Measurements from ENCODE around the gene URB1.

The URB1 gene

GRCh38 chr21:32403201-32403777, 10.5 kb upstream of the URB1 start:
- no peak overlapping the region for H2BK15ac ChIP-seq (ENCODE audit: low read length)
- H2BK5ac ChIP-seq (ENCODE audit: low read length): no peak overlapping the region
- H3K4me2 ChIP-seq (ENCODE audit: insufficient read depth, low read length, poor library complexity, severe bottlenecking): no peak overlapping the region
- no peak overlapping the region for H3K18ac ChIP-seq (ENCODE audit: low read length)
- H3K27me3 ChIP-seq (ENCODE audit: control insufficient read depth in 3 of 3, insufficient read depth in 3 of 3, low read depth in 1 of 3, low read length in 3 of 3): peaks cover 0 to 28% (median 2%) of the 10 kb centered on the region in 3 experiments
- no CpG with 5 or more reads among the region's 5 CpGs for WGBS, 2 donors (ENCODE audit: extremely low coverage in 2 of 2, insufficient read length in 2 of 2, insufficient replicate concordance in 1 of 2)
- H3K4me3 ChIP-seq (ENCODE audit: low read length in 2 of 2): no peak overlapping the region
- no peaks in the 10 kb centered on the region for H3K9me3 ChIP-seq (replicated peaks in 1 of 2; ENCODE audit: control insufficient read depth in 2 of 2, insufficient read depth in 1 of 2, low read depth in 1 of 2, low read length in 2 of 2)
- no peak overlapping the region for H3K9ac ChIP-seq (ENCODE audit: low read depth, low read length, poor library complexity)
- no peak overlapping the region for H3K27ac ChIP-seq (replicated peaks; ENCODE audit: low read length)
- no peak overlapping the region for H2BK120ac ChIP-seq (ENCODE audit: low read depth, low read length)
- no peak overlapping the region for H4K91ac ChIP-seq (ENCODE audit: low read depth, low read length, poor library complexity)
- no peaks in the 10 kb centered on the region for H3K4me1 ChIP-seq (ENCODE audit: control insufficient read depth in 2 of 2, insufficient read depth in 1 of 2, low read depth in 1 of 2, low read length in 2 of 2)
- H3K79me1 ChIP-seq (ENCODE audit: low read depth, low read length): no peaks in the 10 kb centered on the region
- no peak overlapping the region for H3K23ac ChIP-seq (ENCODE audit: low read depth, low read length, poor library complexity)
- no peaks in the 10 kb centered on the region for H3K36me3 ChIP-seq (replicated peaks in 1 of 2; ENCODE audit: control insufficient read depth in 2 of 2, insufficient read depth in 2 of 2, low read length in 2 of 2)
- no peak overlapping the region for H4K8ac ChIP-seq (ENCODE audit: low read depth, low read length)
- DNase-seq (ENCODE audit: low spot score): peak; percentile 61
- H3K14ac ChIP-seq (ENCODE audit: low read length): no peak overlapping the region
- no peak overlapping the region for H2BK12ac ChIP-seq (ENCODE audit: low read length)
- no peak overlapping the region for H3K4ac ChIP-seq (ENCODE audit: low read length)
- no peak overlapping the region for H2AK5ac ChIP-seq (ENCODE audit: low read depth, low read length)
- H2AFZ ChIP-seq (ENCODE audit: low read length): peak overlapping the region; percentile 47

- no peak overlapping the region for H3K4me3 ChIP-seq (ENCODE audit: low read length in 2 of 2)
Measured at GRCh38 chr21:32393677-32394001, 827 bp upstream of the URB1 start.

GRCh38 chr21:32392299-32392879, 423 bp downstream of the URB1 start:
- no peak overlapping the region for H2BK15ac ChIP-seq (ENCODE audit: low read length)
- H3K18ac ChIP-seq (ENCODE audit: low read length): peak overlapping the region; percentile 49
- peaks cover 0 to 4% (median 0%) of the 10 kb centered on the region in 3 experiments for H3K27me3 ChIP-seq (ENCODE audit: control insufficient read depth in 3 of 3, insufficient read depth in 3 of 3, low read depth in 1 of 3, low read length in 3 of 3)
- H3K4ac ChIP-seq (ENCODE audit: low read length): no peak overlapping the region
- no peak overlapping the region for H4K91ac ChIP-seq (ENCODE audit: low read depth, low read length, poor library complexity)
- H3K79me1 ChIP-seq (ENCODE audit: low read depth, low read length): peaks cover 4% of the 10 kb centered on the region
- H3K14ac ChIP-seq (ENCODE audit: low read length): peak overlapping the region; percentile 26
- H3K9ac ChIP-seq (ENCODE audit: low read depth, low read length, poor library complexity): peak overlapping the region; percentile 61
- H3K23ac ChIP-seq (ENCODE audit: low read depth, low read length, poor library complexity): peak overlapping the region; percentile 87
- peak overlapping the region; percentile 78 for H4K8ac ChIP-seq (ENCODE audit: low read depth, low read length)
- peak overlapping the region; percentile 96 for H2AFZ ChIP-seq (ENCODE audit: low read length)
- no peak overlapping the region for H2BK120ac ChIP-seq (ENCODE audit: low read depth, low read length)
- no CpG with 5 or more reads among the region's 32 CpGs for WGBS, 2 donors (ENCODE audit: extremely low coverage in 2 of 2, insufficient read length in 2 of 2, insufficient replicate concordance in 1 of 2)
- no peak for DNase-seq (ENCODE audit: low spot score)
- peak overlapping the region; percentile 93 for H2BK5ac ChIP-seq (ENCODE audit: low read length)
- H3K36me3 ChIP-seq (replicated peaks in 1 of 2; ENCODE audit: control insufficient read depth in 2 of 2, insufficient read depth in 2 of 2, low read length in 2 of 2): peaks cover 0 to 15% of the 10 kb centered on the region in 2 donors
- peak overlapping the region; percentile 61 to 96 for H3K4me3 ChIP-seq (ENCODE audit: low read length in 2 of 2)
- peak overlapping the region; percentile 17 for H2AK5ac ChIP-seq (ENCODE audit: low read depth, low read length)
- H3K9me3 ChIP-seq (replicated peaks in 1 of 2; ENCODE audit: control insufficient read depth in 2 of 2, insufficient read depth in 1 of 2, low read depth in 1 of 2, low read length in 2 of 2): peaks cover 7 to 18% of the 10 kb centered on the region in 2 donors
- H3K27ac ChIP-seq (replicated peaks; ENCODE audit: low read length): no peak overlapping the region
- H3K4me2 ChIP-seq (ENCODE audit: insufficient read depth, low read length, poor library complexity, severe bottlenecking): peak overlapping the region; percentile 92
- peaks cover 2 to 4% of the 10 kb centered on the region in 2 donors for H3K4me1 ChIP-seq (ENCODE audit: control insufficient read depth in 2 of 2, insufficient read depth in 1 of 2, low read depth in 1 of 2, low read length in 2 of 2)
- no peak overlapping the region for H2BK12ac ChIP-seq (ENCODE audit: low read length)

More at GRCh38 chr21:32393677-32394001, 827 bp upstream of the URB1 start:
- peaks cover 3% of the 10 kb centered on the region for H3K79me1 ChIP-seq (ENCODE audit: low read depth, low read length)
- H3K23ac ChIP-seq (ENCODE audit: low read depth, low read length, poor library complexity): peak overlapping the region; percentile 87
- H2AFZ ChIP-seq (ENCODE audit: low read length): peak overlapping the region; percentile 96
- WGBS, 2 donors (ENCODE audit: extremely low coverage in 2 of 2, insufficient read length in 2 of 2, insufficient replicate concordance in 1 of 2): no CpG with 5 or more reads among the region's 9 CpGs
- H3K9me3 ChIP-seq (replicated peaks in 1 of 2; ENCODE audit: control insufficient read depth in 2 of 2, insufficient read depth in 1 of 2, low read depth in 1 of 2, low read length in 2 of 2): peaks cover 7 to 19% of the 10 kb centered on the region in 2 donors
- no peak overlapping the region for H2BK15ac ChIP-seq (ENCODE audit: low read length)
- H3K27me3 ChIP-seq (ENCODE audit: control insufficient read depth in 3 of 3, insufficient read depth in 3 of 3, low read depth in 1 of 3, low read length in 3 of 3): peaks cover 0 to 8% (median 0%) of the 10 kb centered on the region in 3 experiments
- H3K27ac ChIP-seq (replicated peaks; ENCODE audit: low read length): no peak overlapping the region
- peak overlapping the region; percentile 89 for H3K18ac ChIP-seq (ENCODE audit: low read length)
- H3K9ac ChIP-seq (ENCODE audit: low read depth, low read length, poor library complexity): no peak overlapping the region
- no peak overlapping the region for H2BK5ac ChIP-seq (ENCODE audit: low read length)
- H2AK5ac ChIP-seq (ENCODE audit: low read depth, low read length): peak overlapping the region; percentile 95
- H3K14ac ChIP-seq (ENCODE audit: low read length): peak overlapping the region; percentile 84
- no peak overlapping the region for H3K4ac ChIP-seq (ENCODE audit: low read length)
- peaks cover 0 to 6% of the 10 kb centered on the region in 2 donors for H3K36me3 ChIP-seq (replicated peaks in 1 of 2; ENCODE audit: control insufficient read depth in 2 of 2, insufficient read depth in 2 of 2, low read length in 2 of 2)
- DNase-seq (ENCODE audit: low spot score): no peak
- H2BK120ac ChIP-seq (ENCODE audit: low read depth, low read length): no peak overlapping the region
- peaks cover 2 to 4% of the 10 kb centered on the region in 2 donors for H3K4me1 ChIP-seq (ENCODE audit: control insufficient read depth in 2 of 2, insufficient read depth in 1 of 2, low read depth in 1 of 2, low read length in 2 of 2)
- H2BK12ac ChIP-seq (ENCODE audit: low read length): peak overlapping the region; percentile 30
- no peak overlapping the region for H4K91ac ChIP-seq (ENCODE audit: low read depth, low read length, poor library complexity)
- H3K4me2 ChIP-seq (ENCODE audit: insufficient read depth, low read length, poor library complexity, severe bottlenecking): no peak overlapping the region
- peak overlapping the region; percentile 100 for H4K8ac ChIP-seq (ENCODE audit: low read depth, low read length)

GRCh38 chr21:32391755-32392154, 1.1 kb downstream of the URB1 start:
- DNase-seq (ENCODE audit: low spot score): no peak
- no peak overlapping the region for H2BK120ac ChIP-seq (ENCODE audit: low read depth, low read length)
- H2AFZ ChIP-seq (ENCODE audit: low read length): no peak overlapping the region
- no peak overlapping the region for H2BK12ac ChIP-seq (ENCODE audit: low read length)
- H3K18ac ChIP-seq (ENCODE audit: low read length): no peak overlapping the region
- no peak overlapping the region for H2BK5ac ChIP-seq (ENCODE audit: low read length)
- H3K4me3 ChIP-seq (ENCODE audit: low read length in 2 of 2): peak overlapping the region in 1 of 2 donors; percentile 61
- WGBS, 2 donors (ENCODE audit: extremely low coverage in 2 of 2, insufficient read length in 2 of 2, insufficient replicate concordance in 1 of 2): no CpG with 5 or more reads among the region's 4 CpGs
- H2BK15ac ChIP-seq (ENCODE audit: low read length): no peak overlapping the region
- peaks cover 2 to 4% of the 10 kb centered on the region in 2 donors for H3K4me1 ChIP-seq (ENCODE audit: control insufficient read depth in 2 of 2, insufficient read depth in 1 of 2, low read depth in 1 of 2, low read length in 2 of 2)
- H3K23ac ChIP-seq (ENCODE audit: low read depth, low read length, poor library complexity): no peak overlapping the region
- no peak overlapping the region for H3K4ac ChIP-seq (ENCODE audit: low read length)
- peaks cover 0 to 4% (median 0%) of the 10 kb centered on the region in 3 experiments for H3K27me3 ChIP-seq (ENCODE audit: control insufficient read depth in 3 of 3, insufficient read depth in 3 of 3, low read depth in 1 of 3, low read length in 3 of 3)
- H3K14ac ChIP-seq (ENCODE audit: low read length): no peak overlapping the region
- peaks cover 7 to 13% of the 10 kb centered on the region in 2 donors for H3K9me3 ChIP-seq (replicated peaks in 1 of 2; ENCODE audit: control insufficient read depth in 2 of 2, insufficient read depth in 1 of 2, low read depth in 1 of 2, low read length in 2 of 2)
- no peak overlapping the region for H3K27ac ChIP-seq (replicated peaks; ENCODE audit: low read length)
- no peak overlapping the region for H4K8ac ChIP-seq (ENCODE audit: low read depth, low read length)
- no peak overlapping the region for H4K91ac ChIP-seq (ENCODE audit: low read depth, low read length, poor library complexity)
- H3K36me3 ChIP-seq (replicated peaks in 1 of 2; ENCODE audit: control insufficient read depth in 2 of 2, insufficient read depth in 2 of 2, low read length in 2 of 2): peaks cover 0 to 15% of the 10 kb centered on the region in 2 donors
- H2AK5ac ChIP-seq (ENCODE audit: low read depth, low read length): no peak overlapping the region
- peak overlapping the region; percentile 92 for H3K4me2 ChIP-seq (ENCODE audit: insufficient read depth, low read length, poor library complexity, severe bottlenecking)
- H3K79me1 ChIP-seq (ENCODE audit: low read depth, low read length): peaks cover 4% of the 10 kb centered on the region
- no peak overlapping the region for H3K9ac ChIP-seq (ENCODE audit: low read depth, low read length, poor library complexity)

Data from neuronal stem cell (in vitro differentiated cells).